KMS-11 (cell line): ENCODE measurements around the gene TARP.

Experiments
- H2AFZ ChIP-seq: fragments of 200-600 bp; sonication (generic); 2 replicates; pipeline ENCODE4 v1.6.1; 2016; ENCODE audit warnings: antibody characterized with exemption, mixed run types, low read depth
- H3K27ac ChIP-seq: fragments of 200-600 bp; sonication (generic); 2 replicates; pipeline ENCODE4 v1.6.1; 2016; ENCODE audit warnings: mild to moderate bottlenecking, mixed run types
- H3K27me3 ChIP-seq: fragments of 200-600 bp; sonication (generic); 2 replicates; pipeline ENCODE4 v1.6.1; 2017; ENCODE audit warnings: mild to moderate bottlenecking, low read depth, mixed run types, moderate library complexity; ENCODE audit not compliant: insufficient read depth
- H3K36me3 ChIP-seq: fragments of 200-600 bp; sonication (generic); 2 replicates; pipeline ENCODE4 v1.6.1; 2017; ENCODE audit warnings: mild to moderate bottlenecking, mixed run types; ENCODE audit not compliant: insufficient read depth
- H3K4me1 ChIP-seq: fragments of 200-600 bp; sonication (generic); 2 replicates; pipeline ENCODE4 v1.6.1; 2016; ENCODE audit warnings: mild to moderate bottlenecking, low read depth, mixed run types; ENCODE audit not compliant: poor library complexity, severe bottlenecking
- H3K4me2 ChIP-seq: fragments of 200-600 bp; sonication (generic); 2 replicates; pipeline ENCODE4 v1.7.0; 2016; ENCODE audit warnings: mild to moderate bottlenecking, mixed run types
- H3K4me3 ChIP-seq: fragments of 200-600 bp; sonication (generic); IDR thresholded peaks from 2 replicates; pipeline ENCODE4 v1.6.1; 2017; ENCODE audit warnings: low read depth, low read length, mixed read lengths; ENCODE audit not compliant: insufficient read depth
- H3K79me2 ChIP-seq: fragments of 200-600 bp; sonication (generic); 2 replicates; pipeline ENCODE4 v1.6.1; 2016; ENCODE audit warnings: low read depth, mixed run types; ENCODE audit not compliant: insufficient read depth
- H3K9ac ChIP-seq: fragments of 200-600 bp; sonication (generic); 2 replicates; pipeline ENCODE4 v1.6.1; 2016; ENCODE audit warnings: mild to moderate bottlenecking, mixed run types
- H4K20me1 ChIP-seq: fragments of 200-600 bp; sonication (generic); 2 replicates; pipeline ENCODE4 v1.6.1; 2016; ENCODE audit warnings: mild to moderate bottlenecking, mixed run types; ENCODE audit not compliant: insufficient read depth
- TF ChIP-seq, protein P1 (sequence below): fragments of 200-600 bp; sonication (generic); conservative IDR thresholded peaks from 2 replicates; pipeline ENCODE4 v1.6.1; 2017; ENCODE audit warnings: low read depth, mild to moderate bottlenecking, antibody characterized with exemption, low read length, moderate library complexity, mixed read lengths

The TARP gene

DNA sequence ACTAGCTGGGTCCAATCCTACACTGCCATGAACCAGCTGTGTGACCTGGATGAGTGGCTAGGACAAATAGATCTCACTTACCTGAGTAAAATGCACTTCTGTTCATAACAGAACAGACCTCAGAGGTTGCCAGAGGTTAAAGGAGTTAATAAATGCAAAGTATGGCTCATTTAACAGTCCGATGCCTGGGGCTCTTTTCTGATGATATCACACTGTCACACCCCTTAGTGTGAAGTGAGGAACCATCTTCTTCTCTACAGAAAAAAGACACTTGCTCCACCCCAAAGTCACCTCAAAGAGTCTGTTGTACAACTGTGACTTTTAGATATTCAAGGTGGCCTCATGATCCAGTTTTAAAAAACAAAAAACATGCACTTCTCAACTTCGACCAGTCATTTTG lies 21.5 kb upstream of the TARP start:
- Histone ChIP-seq H3K9ac (no peak overlapping the region), H3K27ac (no peak overlapping the region), H2AFZ (no peak overlapping the region), H3K4me1 (no peaks in the 10 kb centered on the region), H4K20me1 (no peaks in the 10 kb centered on the region), H3K27me3 (no peaks in the 10 kb centered on the region), H3K4me3 (no peak overlapping the region), H3K4me2 (no peak overlapping the region), H3K79me2 (no peaks in the 10 kb centered on the region), H3K36me3 (no peaks in the 10 kb centered on the region)
- TF ChIP-seq, protein P1, sequence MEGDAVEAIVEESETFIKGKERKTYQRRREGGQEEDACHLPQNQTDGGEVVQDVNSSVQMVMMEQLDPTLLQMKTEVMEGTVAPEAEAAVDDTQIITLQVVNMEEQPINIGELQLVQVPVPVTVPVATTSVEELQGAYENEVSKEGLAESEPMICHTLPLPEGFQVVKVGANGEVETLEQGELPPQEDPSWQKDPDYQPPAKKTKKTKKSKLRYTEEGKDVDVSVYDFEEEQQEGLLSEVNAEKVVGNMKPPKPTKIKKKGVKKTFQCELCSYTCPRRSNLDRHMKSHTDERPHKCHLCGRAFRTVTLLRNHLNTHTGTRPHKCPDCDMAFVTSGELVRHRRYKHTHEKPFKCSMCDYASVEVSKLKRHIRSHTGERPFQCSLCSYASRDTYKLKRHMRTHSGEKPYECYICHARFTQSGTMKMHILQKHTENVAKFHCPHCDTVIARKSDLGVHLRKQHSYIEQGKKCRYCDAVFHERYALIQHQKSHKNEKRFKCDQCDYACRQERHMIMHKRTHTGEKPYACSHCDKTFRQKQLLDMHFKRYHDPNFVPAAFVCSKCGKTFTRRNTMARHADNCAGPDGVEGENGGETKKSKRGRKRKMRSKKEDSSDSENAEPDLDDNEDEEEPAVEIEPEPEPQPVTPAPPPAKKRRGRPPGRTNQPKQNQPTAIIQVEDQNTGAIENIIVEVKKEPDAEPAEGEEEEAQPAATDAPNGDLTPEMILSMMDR: no peak

- Histone ChIP-seq H3K27me3 (no peaks in the 10 kb centered on the region), H4K20me1 (no peaks in the 10 kb centered on the region), H3K36me3 (no peaks in the 10 kb centered on the region), H3K9ac (no peak overlapping the region), H3K4me1 (no peaks in the 10 kb centered on the region), H3K4me2 (no peak overlapping the region), H3K27ac (no peak overlapping the region), H2AFZ (no peak overlapping the region), H3K4me3 (no peak overlapping the region), H3K79me2 (no peaks in the 10 kb centered on the region)
- TF ChIP-seq, protein P1: no peak
These were observed 19.0 kb upstream of the TARP start for GRCh38 chr7:38292442-38292841.

DNA sequence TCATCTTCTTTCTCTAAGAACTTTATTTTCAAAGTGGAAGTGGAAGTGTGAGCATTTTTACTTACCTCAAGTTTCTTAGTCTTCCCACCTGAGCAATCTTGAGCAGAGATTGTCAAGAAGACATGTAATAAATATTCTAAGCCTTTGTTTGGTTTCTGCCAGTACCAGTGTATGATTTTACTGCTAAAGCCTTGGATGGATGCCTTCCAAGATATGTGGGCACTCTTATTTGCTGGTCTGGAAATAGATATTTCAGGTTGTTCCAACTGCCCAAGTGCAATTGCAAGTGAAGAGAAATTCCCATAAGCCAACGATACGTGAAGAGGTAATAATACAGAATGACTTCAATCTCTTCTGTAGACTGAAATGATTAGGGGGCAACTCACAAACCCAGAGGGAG lies 18.2 kb upstream of the TARP start:
- no peaks in the 10 kb centered on the region for H3K4me1 ChIP-seq
- H4K20me1 ChIP-seq: no peaks in the 10 kb centered on the region
- no peaks in the 10 kb centered on the region for H3K79me2 ChIP-seq
- no peak overlapping the region for H3K4me2 ChIP-seq
- H2AFZ ChIP-seq: no peak overlapping the region
- TF ChIP-seq, protein P1: no peak
- H3K36me3 ChIP-seq: no peaks in the 10 kb centered on the region
- H3K4me3 ChIP-seq: no peak overlapping the region
- no peak overlapping the region for H3K9ac ChIP-seq
- no peaks in the 10 kb centered on the region for H3K27me3 ChIP-seq
- H3K27ac ChIP-seq: no peak overlapping the region

DNA sequence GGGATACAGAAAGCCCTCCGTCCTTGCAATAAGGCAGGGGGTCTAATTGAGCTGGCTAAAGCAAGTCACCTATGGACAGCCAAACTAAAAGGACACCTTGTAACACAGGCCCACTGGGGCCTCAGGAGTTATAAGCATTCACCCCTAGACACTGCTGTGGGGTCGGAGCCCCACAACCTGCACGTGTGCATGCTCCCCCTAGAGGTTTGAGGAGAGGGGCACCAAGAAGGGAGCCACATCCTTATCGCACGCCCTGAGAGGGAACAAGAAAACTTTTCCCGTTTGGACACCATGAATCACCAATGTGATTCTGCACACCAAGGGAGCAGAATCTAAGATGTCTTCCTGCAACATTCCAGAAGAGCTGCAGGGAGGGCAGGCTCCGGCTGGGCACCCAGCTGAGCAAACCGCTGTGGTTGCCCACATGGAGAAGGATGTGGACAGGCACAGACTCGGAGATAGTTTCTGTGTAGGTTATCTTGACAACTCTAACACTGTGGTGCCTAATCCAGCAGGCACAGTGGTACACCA lies 17.7 kb upstream of the TARP start:
- no peaks in the 10 kb centered on the region for H4K20me1 ChIP-seq
- no peak overlapping the region for H3K4me3 ChIP-seq
- no peaks in the 10 kb centered on the region for H3K36me3 ChIP-seq
- no peak overlapping the region for H3K4me2 ChIP-seq
- no peaks in the 10 kb centered on the region for H3K27me3 ChIP-seq
- no peaks in the 10 kb centered on the region for H3K79me2 ChIP-seq
- TF ChIP-seq, protein P1: no peak
- no peak overlapping the region for H3K9ac ChIP-seq
- no peaks in the 10 kb centered on the region for H3K4me1 ChIP-seq
- no peak overlapping the region for H2AFZ ChIP-seq
- no peak overlapping the region for H3K27ac ChIP-seq
